ENCODE data around the gene TMEM201. TPM values are rescaled to one million over a fixed set of nuclear protein-coding genes. Genes with fewer than 3 reads are reported as not detected.

TMEM201 gene
- total and polyA plus RNA-seq, 2 of the 13 experiments (the other 11 are each of a cell fraction or from before 2014, with no cell fraction given), result 1.5 to 8.2 TPM

DNA sequence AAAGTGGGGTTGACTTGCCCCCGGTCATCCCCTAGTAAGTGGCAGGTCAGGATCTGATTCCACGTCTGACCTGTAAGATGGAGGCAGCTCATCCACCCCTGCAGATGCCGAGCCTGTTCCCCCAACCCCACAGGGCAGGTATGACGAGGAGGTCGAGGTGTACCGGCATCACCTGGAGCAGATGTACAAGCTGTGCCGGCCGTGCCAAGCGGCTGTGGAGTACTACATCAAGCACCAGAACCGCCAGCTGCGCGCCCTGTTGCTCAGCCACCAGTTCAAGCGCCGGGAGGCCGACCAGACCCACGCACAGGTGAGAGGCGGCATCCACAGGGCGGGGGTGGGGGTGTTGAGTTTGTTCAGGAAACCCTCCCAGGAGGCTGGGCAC is 9.6 kb downstream of the TMEM201 start:
- in situ Hi-C loops (cut with HindIII; ENCODE audit: extremely low pct_ligation_motif_present, low pct_unique_long_range_greater_than_20kb) (no loop called here), intact Hi-C loops (cut with micrococcal nuclease; ENCODE audit: unreplicated experiment) (no loop called here)
- peaks cover 18% of the 10 kb centered on the region for H3K79me2 ChIP-seq (ENCODE audit: insufficient read depth, low read length)
- TF ChIP-seq AGO2 (optimal IDR thresholded peaks at IDR 0.05; ENCODE audit: low read depth, low read length) (peak; percentile 27), ZFP62 (CRISPR knock-in tag; IDR thresholded peaks at IDR 0.05) (no peak)
- ChIA-PET CTCF (ENCODE audit: low intra/inter-chr PET ratio, low total read pairs) (no interaction called here), POLR2A (no interaction called here)
- no peak overlapping the region for H3K4me2 ChIP-seq (ENCODE audit: low read depth, low read length)
- peaks cover 26 to 52% of the 10 kb centered on the region in 2 experiments; a peak in 4 of 5 replicates for H3K36me3 ChIP-seq (replicated peaks in 1 of 2; ENCODE audit: control insufficient read depth in 1 of 2, insufficient read depth in 2 of 2, low read length in 2 of 2)
- H3K4me3 ChIP-seq (replicated peaks in 1 of 3; ENCODE audit: insufficient read depth in 1 of 3, low read depth in 2 of 3, low read length in 3 of 3), result no peak overlapping the region
- H3K4me1 ChIP-seq (ENCODE audit: insufficient read depth, low read length), result peaks cover 12% of the 10 kb centered on the region
- H2AFZ ChIP-seq (ENCODE audit: low read length), result no peak overlapping the region
- no peak for ATAC-seq
- DNase-seq (ENCODE audit: low spot score), result no peak
- no peak overlapping the region for H3K27ac ChIP-seq (ENCODE audit: extremely low read length, insufficient read depth, low read length)
- no peak for FAIRE-seq
- H3K9me3 ChIP-seq (ENCODE audit: low read length), result no peaks in the 10 kb centered on the region
- no TSS peak for BruUV-seq (replicated peaks)
- no peaks in the 10 kb centered on the region for H3K27me3 ChIP-seq (ENCODE audit: control insufficient read depth in 1 of 2, insufficient read depth in 2 of 2, low read length in 2 of 2)
- H4K20me1 ChIP-seq (ENCODE audit: insufficient read depth, low read length), result peaks cover 9% of the 10 kb centered on the region; the same call in 1 of the 2 replicates
- 89% methylated on average over 17 of the region's 18 CpGs for WGBS (ENCODE audit: low lambda C conversion rate)
- no peak overlapping the region for H3K9ac ChIP-seq (ENCODE audit: insufficient read depth, low read depth, low read length)

- ATAC-seq (no peak), FAIRE-seq (no peak), DNase-seq (ENCODE audit: low spot score) (no peak)
- Histone ChIP-seq H3K27me3 (ENCODE audit: control insufficient read depth in 1 of 2, insufficient read depth in 2 of 2, low read length in 2 of 2) (no peaks in the 10 kb centered on the region), H3K9ac (ENCODE audit: insufficient read depth, low read depth, low read length) (no peak overlapping the region), H4K20me1 (ENCODE audit: insufficient read depth, low read length) (no peaks in the 10 kb centered on the region), H3K4me1 (ENCODE audit: insufficient read depth, low read length) (no peaks in the 10 kb centered on the region), H3K27ac (ENCODE audit: extremely low read length, insufficient read depth, low read length) (no peak overlapping the region), H3K4me2 (ENCODE audit: low read depth, low read length) (no peak overlapping the region), H2AFZ (ENCODE audit: low read length) (no peak overlapping the region), H3K79me2 (ENCODE audit: insufficient read depth, low read length) (peaks cover 4% of the 10 kb centered on the region), H3K4me3 (replicated peaks in 1 of 3; ENCODE audit: insufficient read depth in 1 of 3, low read depth in 2 of 3, low read length in 3 of 3) (no peak overlapping the region), H3K9me3 (ENCODE audit: low read length) (no peaks in the 10 kb centered on the region), H3K36me3 (replicated peaks in 1 of 2; ENCODE audit: control insufficient read depth in 1 of 2, insufficient read depth in 2 of 2, low read length in 2 of 2) (peaks cover 29 to 53% of the 10 kb centered on the region in 2 experiments; a peak in 4 of 5 replicates)
- in situ Hi-C loops (cut with HindIII; ENCODE audit: extremely low pct_ligation_motif_present, low pct_unique_long_range_greater_than_20kb) (no loop called here), intact Hi-C loops (cut with micrococcal nuclease; ENCODE audit: unreplicated experiment) (no loop called here)
- no TSS peak for BruUV-seq (replicated peaks)
- 98% methylated on average over 10 of the region's 10 CpGs for WGBS (ENCODE audit: low lambda C conversion rate)
- ChIA-PET POLR2A (no interaction called here), CTCF (ENCODE audit: low intra/inter-chr PET ratio, low total read pairs) (no interaction called here)
- TF ChIP-seq ZBTB3 (CRISPR knock-in tag; IDR thresholded peaks at IDR 0.05; ENCODE audit: borderline replicate concordance, low read depth) (no peak), PTBP1 (IDR thresholded peaks at IDR 0.05; ENCODE audit: low read depth, low read length, poor library complexity, severe bottlenecking) (no peak), ZNF776 (CRISPR knock-in tag; IDR thresholded peaks at IDR 0.05) (no peak)
- TF ChIP-seq, protein P1, sequence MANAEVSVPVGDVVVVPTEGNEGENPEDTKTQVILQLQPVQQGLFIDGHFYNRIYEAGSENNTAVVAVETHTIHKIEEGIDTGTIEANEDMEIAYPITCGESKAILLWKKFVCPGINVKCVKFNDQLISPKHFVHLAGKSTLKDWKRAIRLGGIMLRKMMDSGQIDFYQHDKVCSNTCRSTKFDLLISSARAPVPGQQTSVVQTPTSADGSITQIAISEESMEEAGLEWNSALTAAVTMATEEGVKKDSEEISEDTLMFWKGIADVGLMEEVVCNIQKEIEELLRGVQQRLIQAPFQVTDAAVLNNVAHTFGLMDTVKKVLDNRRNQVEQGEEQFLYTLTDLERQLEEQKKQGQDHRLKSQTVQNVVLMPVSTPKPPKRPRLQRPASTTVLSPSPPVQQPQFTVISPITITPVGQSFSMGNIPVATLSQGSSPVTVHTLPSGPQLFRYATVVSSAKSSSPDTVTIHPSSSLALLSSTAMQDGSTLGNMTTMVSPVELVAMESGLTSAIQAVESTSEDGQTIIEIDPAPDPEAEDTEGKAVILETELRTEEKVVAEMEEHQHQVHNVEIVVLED (CRISPR knock-in tag; IDR thresholded peaks at IDR 0.05; ENCODE audit: borderline replicate concordance), result no peak
- TF ChIP-seq, protein P2, sequence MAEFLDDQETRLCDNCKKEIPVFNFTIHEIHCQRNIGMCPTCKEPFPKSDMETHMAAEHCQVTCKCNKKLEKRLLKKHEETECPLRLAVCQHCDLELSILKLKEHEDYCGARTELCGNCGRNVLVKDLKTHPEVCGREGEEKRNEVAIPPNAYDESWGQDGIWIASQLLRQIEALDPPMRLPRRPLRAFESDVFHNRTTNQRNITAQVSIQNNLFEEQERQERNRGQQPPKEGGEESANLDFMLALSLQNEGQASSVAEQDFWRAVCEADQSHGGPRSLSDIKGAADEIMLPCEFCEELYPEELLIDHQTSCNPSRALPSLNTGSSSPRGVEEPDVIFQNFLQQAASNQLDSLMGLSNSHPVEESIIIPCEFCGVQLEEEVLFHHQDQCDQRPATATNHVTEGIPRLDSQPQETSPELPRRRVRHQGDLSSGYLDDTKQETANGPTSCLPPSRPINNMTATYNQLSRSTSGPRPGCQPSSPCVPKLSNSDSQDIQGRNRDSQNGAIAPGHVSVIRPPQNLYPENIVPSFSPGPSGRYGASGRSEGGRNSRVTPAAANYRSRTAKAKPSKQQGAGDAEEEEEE (CRISPR knock-in tag; IDR thresholded peaks at IDR 0.05; ENCODE audit: borderline replicate concordance), result no peak
These were observed 11.0 kb downstream of the TMEM201 start for GRCh38 chr1:9599741-9600140.
